SK-N-SH (cell line): ENCODE measurements around the gene SMIM21. TPM values are rescaled to one million over a fixed set of nuclear protein-coding genes. Genes with fewer than 3 reads are reported as not detected.

Experiments used
- CTCF ChIA-PET: fragments of 300-600, 350-600 bp; formaldehyde crosslinking; extraction: SDS; loops from one replicate; lab custom pipeline; 2021; lab: Yijun Ruan, JAX
- POLR2A ChIA-PET: fragments of 350-600 bp; sonication (Branson Sonifier 250); formaldehyde crosslinking; extraction: SDS; loops from one replicate; lab custom pipeline; 2020; ENCODE audit warnings: antibody characterized with exemption, inconsistent platforms; lab: Yijun Ruan, JAX
- DNase-seq: peaks from one replicate; pipeline ENCODE4 v3.0.0; 2012
- H2AFZ ChIP-seq: fragments of 200-600 bp; sonication (generic); 2 replicates; pipeline ENCODE4 v1.8.1; 2016; ENCODE audit warnings: antibody characterized with exemption, mild to moderate bottlenecking, low read depth
- H3F3A ChIP-seq: fragments of 200-600 bp; sonication (generic); replicated peaks from 2 replicates; pipeline ENCODE3; 2016; ENCODE audit warnings: antibody characterized with exemption, mild to moderate bottlenecking; ENCODE audit not compliant: insufficient read depth
- H3K27ac ChIP-seq, 2 experiments: fragments of 200-500 bp in 1 of 2; fragments of 200-600 bp in 1 of 2; sonication (Bioruptor generic) in 1 of 2; sonication (generic), shearing (Covaris generic) in 1 of 2; 2 replicates each; pipeline versions ENCODE4 v1.5.1 to v1.6.1; 2014 to 2016; ENCODE audit warnings: low read depth in 2 of 2, inconsistent platforms in 1 of 2, low read length in 1 of 2, mild to moderate bottlenecking in 1 of 2, mixed read lengths in 1 of 2
- H3K27me3 ChIP-seq: fragments of 200-600 bp; sonication (generic), shearing (Covaris generic); 2 replicates; pipeline ENCODE4 v1.6.1; 2016; ENCODE audit warnings: mixed run types; ENCODE audit not compliant: insufficient read depth
- H3K36me3 ChIP-seq, 2 experiments: fragments of 200-500 bp in 1 of 2; fragments of 200-600 bp in 1 of 2; sonication (Bioruptor generic) in 1 of 2; sonication (generic) in 1 of 2; replicated peaks in 1 of 2; 2 replicates each; pipeline versions ENCODE3 to v1.5.1; 2014 to 2016; ENCODE audit warnings: low read length in 1 of 2, mild to moderate bottlenecking in 1 of 2; ENCODE audit not compliant: insufficient read depth in 2 of 2, control insufficient read depth in 1 of 2
- H3K4me1 ChIP-seq, 2 experiments: fragments of 200-500 bp in 1 of 2; fragments of 200-600 bp in 1 of 2; sonication (Bioruptor generic) in 1 of 2; sonication (generic), shearing (Covaris generic) in 1 of 2; 2 replicates each; pipeline versions ENCODE4 v1.5.1 to v1.6.1; 2014 to 2016; ENCODE audit warnings: low read depth in 1 of 2, low read length in 1 of 2, mixed run types in 1 of 2; ENCODE audit not compliant: insufficient read depth in 2 of 2, control insufficient read depth in 1 of 2
- H3K4me2 ChIP-seq: fragments of 200-600 bp; sonication (generic), shearing (Covaris generic); 2 replicates; pipeline ENCODE4 v1.6.1; 2017; ENCODE audit warnings: mixed run types
- H3K4me3 ChIP-seq, 2 experiments: fragments of 200-500 bp in 1 of 2; fragments of 200-600 bp in 1 of 2; sonication (Bioruptor generic) in 1 of 2; sonication (generic), shearing (Covaris generic) in 1 of 2; 2 replicates each; pipeline versions ENCODE4 v1.5.1 to v1.8.1; 2014 to 2016; ENCODE audit warnings: low read depth in 2 of 2, inconsistent platforms in 1 of 2, low read length in 1 of 2, mild to moderate bottlenecking in 1 of 2, mixed read lengths in 1 of 2, moderate library complexity in 1 of 2
- H3K79me2 ChIP-seq: fragments of 200-600 bp; sonication (generic); 2 replicates; pipeline ENCODE4 v1.8.1; 2017; ENCODE audit warnings: mild to moderate bottlenecking; ENCODE audit not compliant: insufficient read depth
- H3K9ac ChIP-seq: fragments of 200-600 bp; sonication (generic); 2 replicates; pipeline ENCODE4 v1.6.1; 2017; ENCODE audit warnings: mixed run types
- H3K9me2 ChIP-seq: fragments of 200-600 bp; sonication (generic); 2 replicates; pipeline ENCODE4 v1.6.1; 2017; ENCODE audit warnings: mixed run types
- H3K9me3 ChIP-seq: fragments of 200-600 bp; sonication (generic); 2 replicates; pipeline ENCODE4 v1.6.1; 2017; ENCODE audit warnings: mixed run types, mild to moderate bottlenecking, moderate library complexity
- H4K20me1 ChIP-seq: fragments of 200-600 bp; sonication (generic); 2 replicates; pipeline ENCODE4 v1.6.1; 2017; ENCODE audit warnings: mild to moderate bottlenecking, mixed run types; ENCODE audit not compliant: insufficient read depth
- ELF1 ChIP-seq: IDR thresholded peaks from 2 replicates; pipeline ENCODE4 v1.4.0; 2012
- FOXJ3 ChIP-seq: sonication (generic); formaldehyde crosslinking; IDR thresholded peaks from 2 replicates; pipeline ENCODE4 v1.5.1; 2020; ENCODE audit warnings: mild to moderate bottlenecking, missing genetic modification reagents
- GABPA ChIP-seq: IDR thresholded peaks from 2 replicates; pipeline ENCODE4 v1.4.0; 2012; ENCODE audit warnings: low read depth, mild to moderate bottlenecking
- GATA2 ChIP-seq: sonication (generic); formaldehyde crosslinking; IDR thresholded peaks from 2 replicates; pipeline ENCODE4 v1.5.0; 2020; ENCODE audit warnings: mild to moderate bottlenecking, missing genetic modification reagents
- MEF2A ChIP-seq: IDR thresholded peaks from 2 replicates; pipeline ENCODE4 v1.4.0; 2012; ENCODE audit warnings: low read depth, borderline replicate concordance
- SIN3A ChIP-seq: IDR thresholded peaks from 2 replicates; pipeline ENCODE4 v1.6.1; 2012; ENCODE audit warnings: low read depth, mild to moderate bottlenecking, low read length, moderate library complexity, borderline replicate concordance
- SMC3 ChIP-seq: IDR thresholded peaks from 2 replicates; pipeline ENCODE4 v1.6.1; 2012; ENCODE audit warnings: low read depth, low read length, improper control_type of control experiment
- YY1 ChIP-seq: IDR thresholded peaks from 2 replicates; pipeline ENCODE4 v1.4.0; 2012; ENCODE audit warnings: low read depth, mild to moderate bottlenecking
- WGBS: methylation state at CpG from one replicate; pipeline ENCODE4 v1.1.6; 2017; ENCODE audit warnings: low lambda C conversion rate; 5-methylcytosine and 5-hydroxymethylcytosine counted together
- polyA plus RNA-seq, 3 experiments: library from polyadenylated mRNA; depleted of rRNA; stranded (reverse); fragments of >200 nt; gene quantifications; 2 replicates each; pipeline ENCODE4 v1.2.3, GENCODE V29; 2012
- TF ChIP-seq, protein P1 (sequence below): IDR thresholded peaks from 2 replicates; pipeline ENCODE4 v1.4.0; 2012; ENCODE audit warnings: low read depth, borderline replicate concordance
- TF ChIP-seq, protein P2 (sequence below): fragments of 200-600 bp; sonication (generic); IDR thresholded peaks from 2 replicates; pipeline ENCODE4 v1.6.1; 2017; ENCODE audit warnings: antibody characterized with exemption, mild to moderate bottlenecking, moderate library complexity
- TF ChIP-seq, protein P3 (sequence below): fragments of 150-350 bp; IDR thresholded peaks from 2 replicates; pipeline ENCODE4 v1.6.1; 2016; ENCODE audit warnings: mild to moderate bottlenecking, low read depth, low read length
- TF ChIP-seq, protein P4 (sequence below): IDR thresholded peaks from 2 replicates; pipeline ENCODE4 v1.4.0; 2012; ENCODE audit warnings: low read depth, borderline replicate concordance

Gene SMIM21
- polyA plus RNA-seq, 1 of the 3 experiments (the other 2 are of a cell fraction) = not detected

DNA sequence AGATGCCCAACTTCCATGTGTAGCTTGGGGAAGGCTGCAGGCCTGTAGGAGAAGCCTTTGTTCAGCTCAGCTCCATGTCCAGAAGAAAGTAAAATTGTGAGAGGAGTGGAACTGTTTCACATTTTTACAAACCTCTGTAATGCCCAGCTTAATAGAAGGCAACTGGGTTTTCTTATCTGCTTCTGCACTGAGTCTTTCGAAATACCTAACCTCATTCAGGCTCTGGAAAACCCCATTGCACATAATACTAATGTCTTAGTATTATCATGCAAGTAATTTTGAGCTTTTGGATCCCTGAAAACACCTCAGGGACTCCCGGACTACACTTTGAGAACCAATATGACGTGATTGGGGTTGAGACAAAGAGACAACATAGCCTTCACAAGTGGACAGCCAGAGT, 5.8 kb downstream of the SMIM21 start:
- Histone ChIP-seq H3F3A (no peaks in the 10 kb centered on the region), H2AFZ (no peak overlapping the region)
- 44% methylated on average over 3 of the region's 3 CpGs for WGBS

More for the DNA sequence above, 5.8 kb downstream of the SMIM21 start:
- no peaks in the 10 kb centered on the region for H3K36me3 ChIP-seq
- H3K9me3 ChIP-seq = no peaks in the 10 kb centered on the region
- DNase-seq = no peak
- no peaks in the 10 kb centered on the region for H4K20me1 ChIP-seq
- peaks cover 0 to 2% of the 10 kb centered on the region in 2 experiments; a peak in 2 of 4 replicates for H3K4me1 ChIP-seq
- no peak overlapping the region for H3K9ac ChIP-seq
- no peaks in the 10 kb centered on the region for H3K27me3 ChIP-seq
- no peak overlapping the region for H3K4me2 ChIP-seq
- no peak overlapping the region for H3K4me3 ChIP-seq
- CTCF ChIA-PET = interaction anchor here (1.4 kb wide), 1 partner anchor 17 kb away, joined by 3 read pairs; no protein-coding TSS in a partner anchor
- POLR2A ChIA-PET = no interaction called here
- no peaks in the 10 kb centered on the region for H3K9me2 ChIP-seq
- no peaks in the 10 kb centered on the region for H3K79me2 ChIP-seq
- TF ChIP-seq GABPA (no peak), FOXJ3 (CRISPR knock-in tag) (no peak), ELF1 (no peak), GATA2 (CRISPR knock-in tag) (no peak), YY1 (no peak), SIN3A (no peak), MEF2A (no peak), SMC3 (no peak)
- TF ChIP-seq, protein P1, sequence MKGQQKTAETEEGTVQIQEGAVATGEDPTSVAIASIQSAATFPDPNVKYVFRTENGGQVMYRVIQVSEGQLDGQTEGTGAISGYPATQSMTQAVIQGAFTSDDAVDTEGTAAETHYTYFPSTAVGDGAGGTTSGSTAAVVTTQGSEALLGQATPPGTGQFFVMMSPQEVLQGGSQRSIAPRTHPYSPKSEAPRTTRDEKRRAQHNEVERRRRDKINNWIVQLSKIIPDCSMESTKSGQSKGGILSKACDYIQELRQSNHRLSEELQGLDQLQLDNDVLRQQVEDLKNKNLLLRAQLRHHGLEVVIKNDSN = no peak
- TF ChIP-seq, protein P2, sequence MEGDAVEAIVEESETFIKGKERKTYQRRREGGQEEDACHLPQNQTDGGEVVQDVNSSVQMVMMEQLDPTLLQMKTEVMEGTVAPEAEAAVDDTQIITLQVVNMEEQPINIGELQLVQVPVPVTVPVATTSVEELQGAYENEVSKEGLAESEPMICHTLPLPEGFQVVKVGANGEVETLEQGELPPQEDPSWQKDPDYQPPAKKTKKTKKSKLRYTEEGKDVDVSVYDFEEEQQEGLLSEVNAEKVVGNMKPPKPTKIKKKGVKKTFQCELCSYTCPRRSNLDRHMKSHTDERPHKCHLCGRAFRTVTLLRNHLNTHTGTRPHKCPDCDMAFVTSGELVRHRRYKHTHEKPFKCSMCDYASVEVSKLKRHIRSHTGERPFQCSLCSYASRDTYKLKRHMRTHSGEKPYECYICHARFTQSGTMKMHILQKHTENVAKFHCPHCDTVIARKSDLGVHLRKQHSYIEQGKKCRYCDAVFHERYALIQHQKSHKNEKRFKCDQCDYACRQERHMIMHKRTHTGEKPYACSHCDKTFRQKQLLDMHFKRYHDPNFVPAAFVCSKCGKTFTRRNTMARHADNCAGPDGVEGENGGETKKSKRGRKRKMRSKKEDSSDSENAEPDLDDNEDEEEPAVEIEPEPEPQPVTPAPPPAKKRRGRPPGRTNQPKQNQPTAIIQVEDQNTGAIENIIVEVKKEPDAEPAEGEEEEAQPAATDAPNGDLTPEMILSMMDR = no peak
- TF ChIP-seq, protein P3, sequence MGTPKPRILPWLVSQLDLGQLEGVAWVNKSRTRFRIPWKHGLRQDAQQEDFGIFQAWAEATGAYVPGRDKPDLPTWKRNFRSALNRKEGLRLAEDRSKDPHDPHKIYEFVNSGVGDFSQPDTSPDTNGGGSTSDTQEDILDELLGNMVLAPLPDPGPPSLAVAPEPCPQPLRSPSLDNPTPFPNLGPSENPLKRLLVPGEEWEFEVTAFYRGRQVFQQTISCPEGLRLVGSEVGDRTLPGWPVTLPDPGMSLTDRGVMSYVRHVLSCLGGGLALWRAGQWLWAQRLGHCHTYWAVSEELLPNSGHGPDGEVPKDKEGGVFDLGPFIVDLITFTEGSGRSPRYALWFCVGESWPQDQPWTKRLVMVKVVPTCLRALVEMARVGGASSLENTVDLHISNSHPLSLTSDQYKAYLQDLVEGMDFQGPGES = no peak
- TF ChIP-seq, protein P4, sequence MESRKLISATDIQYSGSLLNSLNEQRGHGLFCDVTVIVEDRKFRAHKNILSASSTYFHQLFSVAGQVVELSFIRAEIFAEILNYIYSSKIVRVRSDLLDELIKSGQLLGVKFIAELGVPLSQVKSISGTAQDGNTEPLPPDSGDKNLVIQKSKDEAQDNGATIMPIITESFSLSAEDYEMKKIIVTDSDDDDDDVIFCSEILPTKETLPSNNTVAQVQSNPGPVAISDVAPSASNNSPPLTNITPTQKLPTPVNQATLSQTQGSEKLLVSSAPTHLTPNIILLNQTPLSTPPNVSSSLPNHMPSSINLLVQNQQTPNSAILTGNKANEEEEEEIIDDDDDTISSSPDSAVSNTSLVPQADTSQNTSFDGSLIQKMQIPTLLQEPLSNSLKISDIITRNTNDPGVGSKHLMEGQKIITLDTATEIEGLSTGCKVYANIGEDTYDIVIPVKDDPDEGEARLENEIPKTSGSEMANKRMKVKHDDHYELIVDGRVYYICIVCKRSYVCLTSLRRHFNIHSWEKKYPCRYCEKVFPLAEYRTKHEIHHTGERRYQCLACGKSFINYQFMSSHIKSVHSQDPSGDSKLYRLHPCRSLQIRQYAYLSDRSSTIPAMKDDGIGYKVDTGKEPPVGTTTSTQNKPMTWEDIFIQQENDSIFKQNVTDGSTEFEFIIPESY = no peak
- H3K27ac ChIP-seq = no peak overlapping the region
